ENCODE results near the gene WRNIP1.

DNA sequence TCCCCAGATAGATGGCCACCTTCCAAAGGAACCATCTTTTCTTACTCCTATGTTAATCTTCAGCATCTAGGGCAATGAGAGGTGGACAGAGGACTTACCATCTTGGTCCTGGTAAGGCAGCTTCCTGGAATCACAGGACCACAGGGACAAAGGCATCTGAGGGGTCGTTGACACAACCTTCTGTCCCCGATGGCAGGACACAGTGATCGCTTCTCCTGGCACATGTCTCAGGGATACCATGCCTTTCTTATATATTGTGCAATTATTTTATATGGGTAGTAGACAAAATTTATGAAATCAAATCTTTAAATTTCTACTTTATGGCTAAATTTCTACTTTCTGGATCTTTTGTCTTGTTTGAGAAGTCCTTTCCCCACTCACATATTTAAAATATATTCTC, 56.4 kb downstream of the WRNIP1 start:
- TF ChIP-seq, protein P1, sequence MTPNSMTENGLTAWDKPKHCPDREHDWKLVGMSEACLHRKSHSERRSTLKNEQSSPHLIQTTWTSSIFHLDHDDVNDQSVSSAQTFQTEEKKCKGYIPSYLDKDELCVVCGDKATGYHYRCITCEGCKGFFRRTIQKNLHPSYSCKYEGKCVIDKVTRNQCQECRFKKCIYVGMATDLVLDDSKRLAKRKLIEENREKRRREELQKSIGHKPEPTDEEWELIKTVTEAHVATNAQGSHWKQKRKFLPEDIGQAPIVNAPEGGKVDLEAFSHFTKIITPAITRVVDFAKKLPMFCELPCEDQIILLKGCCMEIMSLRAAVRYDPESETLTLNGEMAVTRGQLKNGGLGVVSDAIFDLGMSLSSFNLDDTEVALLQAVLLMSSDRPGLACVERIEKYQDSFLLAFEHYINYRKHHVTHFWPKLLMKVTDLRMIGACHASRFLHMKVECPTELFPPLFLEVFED (CRISPR knock-in tag; conservative IDR thresholded peaks at IDR 0.05): no peak
- TF ChIP-seq ERF (CRISPR knock-in tag; IDR thresholded peaks at IDR 0.05): no peak
